ENCODE data around the gene SNX5.
A peak's percentile ranks its signal among the peaks of the same experiment; 100 is the strongest.

The SNX5 gene

DNA sequence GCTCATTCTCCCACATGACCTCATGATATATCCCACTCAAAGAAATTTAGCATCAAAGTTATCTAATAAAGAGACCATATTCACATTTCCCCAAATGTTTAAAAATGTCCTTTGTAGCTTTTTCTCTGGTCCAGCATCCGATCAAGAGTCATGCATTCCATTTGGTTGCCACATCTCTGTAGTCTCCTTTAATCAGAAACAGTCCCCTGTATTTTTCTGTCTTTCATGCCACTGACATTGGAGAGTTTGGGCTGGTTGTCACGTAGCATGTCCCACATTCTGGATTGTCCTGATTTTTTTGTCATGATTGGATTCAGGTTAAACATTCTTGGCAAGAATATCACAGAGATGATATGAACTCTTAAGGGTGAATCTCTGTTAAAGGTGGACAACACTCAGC is 55.7 kb downstream of the SNX5 start:
- DNase-seq, result no peak

DNA sequence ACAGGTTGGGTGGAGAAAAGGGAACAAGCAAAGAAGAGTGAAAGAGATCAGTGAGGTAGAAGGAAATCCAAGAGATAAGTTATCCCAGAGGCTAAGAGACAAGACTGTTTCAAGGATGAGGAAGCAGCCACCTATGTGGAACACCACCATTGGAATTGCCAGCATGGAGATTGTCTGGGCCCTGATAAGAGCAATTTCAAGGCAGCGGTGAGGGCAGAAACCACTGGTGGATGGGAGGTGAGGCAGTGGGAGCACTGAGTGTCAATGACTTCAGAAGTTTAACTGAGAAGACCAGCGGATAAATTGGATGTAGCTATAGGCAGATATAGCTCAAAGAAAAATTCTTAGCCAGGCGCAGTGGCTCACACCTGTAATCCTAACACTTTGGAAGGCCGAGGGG is 56.7 kb downstream of the SNX5 start:
- DNase-seq, result no peak

DNA sequence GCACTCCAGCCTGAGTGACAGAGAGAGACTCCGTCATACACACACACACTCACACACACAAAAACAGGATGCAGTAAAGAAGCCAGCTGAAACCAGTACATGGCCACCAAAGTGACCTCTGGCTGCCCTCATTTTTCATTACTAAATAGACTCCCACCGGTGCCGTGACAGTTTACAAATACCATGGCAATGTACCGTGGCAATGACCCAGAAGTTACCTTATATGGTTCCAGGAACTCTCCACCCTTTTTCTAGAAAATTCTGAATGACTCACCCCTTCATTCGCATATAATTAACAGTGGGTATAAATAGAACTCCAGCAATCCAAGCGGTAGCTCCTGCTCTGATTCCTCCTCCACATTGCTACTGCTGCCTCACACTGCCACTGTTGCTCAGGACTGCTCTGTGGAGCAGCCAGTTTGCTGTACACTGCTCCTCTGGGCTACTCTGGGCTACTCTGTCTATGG is 57.7 kb downstream of the SNX5 start:
- DNase-seq, result peak; percentile 35

DNA sequence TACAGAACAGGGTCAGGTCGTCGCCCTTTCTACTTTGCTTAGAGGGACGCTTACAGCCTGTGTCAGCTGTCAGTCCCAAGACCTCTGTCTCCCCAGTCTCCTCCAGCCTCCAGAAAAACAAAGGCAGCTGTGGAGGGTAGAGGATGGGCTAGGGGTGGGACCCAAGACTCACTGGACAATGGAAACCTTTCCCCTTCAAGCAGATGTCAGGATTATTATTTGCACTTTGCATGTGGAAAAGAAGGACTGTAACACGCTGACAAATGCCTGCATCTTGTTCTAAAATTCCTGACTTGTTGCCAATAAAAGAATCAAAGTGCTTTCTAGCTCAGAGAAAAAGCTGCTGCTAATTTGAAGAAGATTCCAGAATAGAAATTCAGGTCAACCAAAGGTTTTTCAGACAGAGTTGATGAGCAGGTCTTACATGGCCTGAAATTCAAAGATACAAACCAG is 58.7 kb downstream of the SNX5 start:
- DNase-seq, result peak; percentile 58

DNA sequence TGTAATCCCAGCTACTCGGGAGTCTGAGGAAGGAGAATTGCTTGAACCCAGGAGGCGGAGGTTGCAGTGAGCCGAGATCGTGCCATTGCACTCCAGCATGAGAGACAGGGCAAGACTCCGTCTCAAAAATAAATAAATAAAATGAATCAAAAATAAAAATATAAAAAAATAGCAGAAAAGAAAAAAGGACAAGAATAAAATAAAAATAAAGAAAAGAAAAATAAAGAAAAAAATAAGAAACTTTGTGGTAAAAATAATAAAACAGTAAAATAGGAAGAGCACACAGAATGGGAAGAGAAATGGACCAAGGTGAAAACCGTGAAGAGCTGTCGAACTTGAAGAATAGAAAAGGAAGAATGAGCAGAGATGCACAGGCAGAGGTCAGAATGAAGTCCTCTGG is 63.0 kb downstream of the SNX5 start:
- DNase-seq, result no peak

DNA sequence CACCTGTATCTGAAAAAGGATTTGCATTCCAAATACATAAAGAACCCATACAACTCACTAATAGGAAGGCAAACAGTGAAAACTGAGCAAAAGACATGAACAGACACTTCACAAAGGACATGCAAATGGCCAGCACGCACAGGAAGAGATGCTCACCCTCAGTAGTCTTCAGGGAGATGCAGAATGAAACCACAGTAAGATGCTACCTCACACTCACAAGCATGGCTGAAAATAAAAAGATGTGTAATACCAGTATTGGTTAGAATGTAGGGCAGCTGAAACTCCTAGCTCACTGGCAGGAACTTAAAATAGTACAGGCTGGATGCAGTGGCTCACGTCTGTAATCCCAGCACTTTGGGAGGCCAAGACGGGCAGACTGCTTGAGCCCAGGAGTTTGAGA is 64.6 kb downstream of the SNX5 start:
- DNase-seq, result no peak

DNA sequence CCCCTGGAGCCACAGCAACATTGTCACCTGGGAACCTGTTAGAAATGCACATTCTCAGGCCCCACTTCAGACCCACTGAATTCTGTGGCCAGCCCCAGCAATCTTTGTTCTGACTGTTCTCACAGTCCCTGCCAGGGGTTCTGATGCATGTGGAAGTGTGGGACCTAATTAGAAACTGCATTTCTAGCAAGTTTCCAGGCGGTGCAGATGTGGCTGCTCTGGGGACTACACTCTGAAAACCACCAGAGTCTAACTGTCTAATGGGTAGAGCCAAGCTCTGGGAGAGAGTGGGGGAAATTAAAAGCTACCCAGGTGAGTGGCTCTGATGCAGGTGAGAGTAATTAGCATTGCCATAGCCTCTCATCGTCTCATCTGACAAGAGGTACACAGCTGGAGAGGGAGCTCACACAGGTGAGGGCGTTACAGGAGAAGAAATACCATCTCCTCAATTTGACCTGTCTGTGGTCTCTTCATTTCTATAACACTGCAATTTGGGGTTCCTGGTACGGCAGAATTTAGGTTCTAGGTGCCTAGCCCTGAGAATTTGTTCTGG is 66.0 kb downstream of the SNX5 start:
- no peak for DNase-seq

DNA sequence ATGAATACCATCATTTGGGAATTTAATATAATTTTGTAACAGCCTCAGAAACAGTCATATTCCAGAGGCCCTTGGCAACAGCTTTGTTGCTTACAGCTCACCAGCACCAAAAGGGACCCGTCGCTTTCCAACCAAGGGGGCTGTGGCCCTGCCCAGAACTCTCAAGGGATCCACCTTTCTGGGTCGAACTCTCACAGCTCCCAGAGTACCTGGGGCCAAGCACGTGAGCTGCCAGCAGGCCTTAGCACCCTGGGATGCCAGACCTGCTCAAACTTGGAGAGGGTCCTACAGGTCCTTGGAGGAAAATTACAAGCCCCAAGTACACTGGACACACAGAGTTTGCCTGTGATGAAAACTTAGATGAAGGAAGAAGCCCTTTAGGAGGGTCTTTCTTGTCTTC is 66.6 kb downstream of the SNX5 start:
- DNase-seq, result no peak

DNA sequence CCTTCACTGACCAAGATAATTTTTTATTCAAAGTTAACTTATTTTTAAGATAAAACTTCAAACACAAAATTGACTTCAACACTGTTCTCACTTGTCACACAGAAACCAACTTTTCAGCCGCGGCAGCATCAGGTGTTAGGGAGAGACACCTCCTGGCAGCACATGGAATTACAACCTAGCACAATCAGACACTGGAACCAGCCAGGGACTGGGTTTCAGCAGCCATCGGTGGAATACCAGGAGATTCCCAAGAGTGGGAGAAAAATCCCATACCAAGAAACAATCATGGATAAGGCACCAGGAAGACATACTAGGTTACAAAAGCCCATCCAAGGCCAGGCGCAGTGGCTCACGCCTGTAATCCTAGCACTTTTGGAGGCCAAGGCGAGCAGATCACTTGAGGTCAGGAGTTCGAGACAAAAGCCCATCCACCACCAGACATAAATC is 70.0 kb downstream of the SNX5 start:
- DNase-seq, result peak; percentile 83

DNA sequence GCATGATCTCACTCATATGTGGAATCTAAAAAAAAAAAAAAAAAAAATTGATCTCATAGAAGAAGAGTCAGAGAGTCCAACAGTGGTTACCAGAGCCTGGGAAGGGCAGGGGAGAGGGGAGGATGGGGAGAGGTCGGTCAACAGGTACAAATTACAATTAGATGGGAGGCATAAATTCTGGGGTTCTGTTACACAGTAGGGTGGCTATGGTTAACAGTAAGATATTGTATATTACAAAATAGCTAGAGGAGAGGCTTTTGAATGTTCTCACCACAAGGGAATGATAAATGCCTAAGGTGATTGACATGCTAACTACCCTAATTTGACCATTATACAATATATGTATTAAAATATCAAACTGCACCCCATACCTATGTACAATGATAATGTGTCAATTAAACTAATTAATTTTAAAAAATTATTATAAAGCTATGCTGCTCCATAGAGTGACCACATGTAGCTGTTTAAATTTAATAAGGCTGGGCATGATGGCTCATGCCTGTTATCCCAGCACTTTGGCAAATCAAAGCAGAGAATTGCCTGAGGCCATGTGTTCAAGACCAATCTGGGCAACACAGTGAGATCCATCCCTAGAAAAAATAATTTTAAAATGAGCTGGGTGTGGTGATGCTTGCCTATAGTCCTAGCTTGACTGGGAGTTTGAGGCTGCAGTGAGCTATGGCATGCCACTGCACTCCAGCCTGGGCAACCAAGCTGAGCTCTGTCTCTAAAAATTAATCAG is 70.9 kb downstream of the SNX5 start:
- no peak for DNase-seq

DNA sequence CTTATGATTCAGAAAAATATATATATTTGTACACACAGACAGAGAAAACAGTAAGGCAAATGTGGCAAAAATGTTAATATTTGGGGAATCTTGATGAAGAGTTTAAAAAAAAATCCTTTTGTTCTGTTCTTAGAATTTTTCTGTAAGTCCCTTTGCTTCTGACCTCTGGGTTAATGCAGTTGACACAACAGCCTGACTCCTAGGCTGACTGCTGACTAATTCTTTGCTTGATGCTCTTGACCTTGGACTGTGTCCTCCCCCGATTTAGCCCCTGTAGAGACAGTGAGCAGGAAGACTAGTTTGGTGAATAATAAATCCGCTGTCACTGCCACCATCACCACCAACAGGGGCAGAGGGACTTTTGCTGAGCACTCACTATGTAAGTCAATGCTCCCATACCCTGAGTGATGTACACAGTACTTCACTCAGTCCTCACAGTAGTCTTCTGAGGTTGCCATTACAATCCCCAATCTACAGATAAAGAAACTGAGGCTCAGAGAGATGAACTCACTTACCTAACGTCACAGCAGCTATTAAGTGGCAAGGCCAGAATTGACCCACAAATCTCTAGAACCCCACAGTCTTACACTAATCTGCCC is 71.7 kb downstream of the SNX5 start:
- no peak for DNase-seq

DNA sequence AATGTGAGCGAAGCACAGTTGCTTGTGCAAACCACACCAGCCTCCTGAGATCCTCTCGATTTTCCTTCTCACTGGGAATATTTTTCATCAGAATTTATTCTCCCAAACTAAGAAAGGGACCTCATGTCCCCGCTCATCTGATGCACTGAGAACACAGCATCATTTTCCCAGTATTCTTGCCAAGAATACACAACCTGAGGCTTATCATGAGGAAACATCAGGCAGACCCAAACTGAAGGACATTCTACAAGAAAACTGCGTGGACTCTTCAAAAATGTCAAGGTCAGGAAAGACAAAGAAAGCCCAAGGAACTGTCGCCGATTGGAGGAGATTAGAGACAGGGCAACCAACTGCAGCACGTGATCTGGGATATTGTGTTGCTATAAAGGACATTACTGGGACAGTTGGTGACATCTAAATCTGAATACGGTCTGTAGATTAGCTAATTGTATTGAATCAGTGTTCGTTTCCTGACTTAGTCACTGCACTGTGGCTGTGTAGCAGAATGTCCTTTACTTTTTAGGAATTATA is 72.3 kb downstream of the SNX5 start:
- peak; percentile 67 for DNase-seq

DNA sequence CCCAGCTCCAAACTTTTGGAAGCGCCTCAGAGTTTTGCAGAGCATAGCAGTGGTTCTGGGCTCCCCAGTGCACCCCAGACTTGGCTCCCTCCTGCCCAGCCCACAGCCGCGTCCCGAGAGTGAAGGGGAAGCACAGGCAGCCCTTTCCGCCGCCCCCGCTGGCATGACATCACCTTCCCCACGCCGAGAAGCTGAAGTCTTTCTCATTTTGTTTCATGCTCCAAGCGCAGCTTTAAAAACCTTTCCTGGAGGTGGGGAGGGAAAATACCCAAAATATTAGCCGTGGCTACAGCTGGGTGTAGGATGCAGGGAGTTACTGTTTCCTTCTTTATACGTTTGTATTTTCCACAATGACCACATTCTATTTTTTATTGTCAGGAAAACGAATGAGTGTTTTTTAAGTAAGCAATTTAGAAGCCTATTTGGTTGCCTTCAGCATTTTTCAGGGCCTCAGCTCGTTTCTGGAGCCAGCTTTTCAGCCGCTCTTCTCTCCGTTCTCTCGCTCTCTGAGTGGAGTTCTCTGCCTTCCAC is 72.9 kb downstream of the SNX5 start:
- peak; percentile 63 for DNase-seq

DNA sequence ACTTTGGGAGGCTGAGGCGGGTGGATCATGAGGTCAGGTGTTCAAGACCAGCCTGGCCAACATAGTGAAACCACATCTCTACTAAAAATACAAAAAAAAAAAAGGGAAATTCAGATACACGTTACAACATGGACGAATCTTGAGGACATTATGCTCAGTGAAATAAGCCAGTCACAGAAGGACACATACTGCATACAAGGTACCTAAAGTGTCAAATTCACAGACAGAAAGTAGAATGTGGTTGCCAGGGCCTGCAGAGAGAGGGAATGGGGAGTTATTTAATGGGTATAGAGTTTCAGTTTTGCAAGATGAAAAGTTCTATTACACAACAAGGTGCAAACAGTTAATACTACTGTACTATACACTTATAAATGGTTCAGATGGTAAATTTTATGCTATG is 75.1 kb downstream of the SNX5 start:
- DNase-seq, result no peak

DNA sequence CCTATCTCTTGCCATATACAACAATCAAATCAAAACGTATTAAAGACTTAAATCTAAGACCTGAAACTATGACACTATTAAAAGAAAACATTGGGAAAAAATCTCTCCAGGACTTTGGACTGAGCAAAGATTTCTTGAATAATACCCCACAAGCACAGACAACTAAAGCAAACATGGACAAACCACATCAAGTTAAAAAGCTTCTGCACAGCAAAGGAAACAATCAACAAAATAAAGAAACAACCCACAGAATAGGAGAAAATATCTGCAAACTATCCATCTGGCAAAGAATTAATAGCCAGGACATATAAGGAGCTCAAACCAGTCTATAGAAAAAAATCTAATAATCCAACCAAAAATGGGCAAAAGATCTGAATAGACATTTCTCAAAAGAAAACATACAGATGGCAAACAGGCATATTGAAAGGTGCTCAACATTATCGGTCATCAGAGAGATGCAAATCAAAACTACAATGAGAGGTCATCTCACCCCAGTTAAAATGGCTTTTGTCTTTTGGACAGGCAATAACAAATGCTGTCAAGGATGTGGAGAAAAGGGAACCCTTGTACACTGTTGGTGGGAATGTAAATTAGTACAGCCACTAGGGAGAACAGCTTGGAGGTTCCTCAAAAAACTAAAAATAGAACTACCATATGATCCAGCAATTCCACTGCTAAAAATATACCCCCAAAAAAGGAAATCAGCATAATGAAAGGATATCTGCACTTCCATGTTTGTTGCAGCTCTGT is 76.2 kb downstream of the SNX5 start:
- DNase-seq, result no peak

Measured in eye (tissue), 1 donor.